Parathyroid adenoma (tissue), 2 donors: Measurements from ENCODE around the gene C15orf40.

Experiments used
- H2AFZ ChIP-seq: fragments of 300-600 bp; sonication (generic); one replicate; pipeline ENCODE4 v1.7.0; 2017; ENCODE audit warnings: antibody characterized with exemption, mild to moderate bottlenecking
- H3K27ac ChIP-seq: fragments of 300-600 bp; sonication (generic); one replicate; pipeline ENCODE4 v1.7.0; 2017
- H3K27me3 ChIP-seq: fragments of 300-600 bp; sonication (generic); one replicate; pipeline ENCODE4 v1.7.0; 2017; ENCODE audit warnings: low read length; ENCODE audit not compliant: control insufficient read depth, insufficient read depth
- H3K36me3 ChIP-seq: fragments of 300-600 bp; sonication (generic); one replicate; pipeline ENCODE4 v1.7.0; 2017; ENCODE audit warnings: low read length; ENCODE audit not compliant: control insufficient read depth, insufficient read depth
- H3K4me1 ChIP-seq: fragments of 300-600 bp; sonication (generic); one replicate; pipeline ENCODE4 v1.7.0; 2017; ENCODE audit warnings: control low read depth
- H3K4me2 ChIP-seq: fragments of 300-600 bp; sonication (generic); one replicate; pipeline ENCODE4 v1.7.0; 2017; ENCODE audit warnings: low read length
- H3K4me3 ChIP-seq: fragments of 300-600 bp; sonication (generic); one replicate; pipeline ENCODE4 v1.7.0; 2017; ENCODE audit warnings: low read depth, low read length
- H3K79me2 ChIP-seq: fragments of 300-600 bp; sonication (generic); one replicate; pipeline ENCODE4 v1.7.0; 2017; ENCODE audit warnings: control low read depth
- H3K9ac ChIP-seq: fragments of 300-600 bp; sonication (generic); one replicate; pipeline ENCODE4 v1.7.0; 2017; ENCODE audit warnings: mild to moderate bottlenecking
- H3K9me3 ChIP-seq: fragments of 300-600 bp; sonication (generic); one replicate; pipeline ENCODE4 v1.7.0; 2017; ENCODE audit warnings: low read length; ENCODE audit not compliant: control insufficient read depth
- TF ChIP-seq, protein P1 (sequence below): fragments of 300-600 bp; sonication (generic); IDR thresholded peaks from one replicate; pipeline ENCODE4 v1.7.0; 2017; ENCODE audit warnings: antibody characterized with exemption, mild to moderate bottlenecking
- donor health status: primary hyperparathyroidism.

C15orf40 gene

DNA sequence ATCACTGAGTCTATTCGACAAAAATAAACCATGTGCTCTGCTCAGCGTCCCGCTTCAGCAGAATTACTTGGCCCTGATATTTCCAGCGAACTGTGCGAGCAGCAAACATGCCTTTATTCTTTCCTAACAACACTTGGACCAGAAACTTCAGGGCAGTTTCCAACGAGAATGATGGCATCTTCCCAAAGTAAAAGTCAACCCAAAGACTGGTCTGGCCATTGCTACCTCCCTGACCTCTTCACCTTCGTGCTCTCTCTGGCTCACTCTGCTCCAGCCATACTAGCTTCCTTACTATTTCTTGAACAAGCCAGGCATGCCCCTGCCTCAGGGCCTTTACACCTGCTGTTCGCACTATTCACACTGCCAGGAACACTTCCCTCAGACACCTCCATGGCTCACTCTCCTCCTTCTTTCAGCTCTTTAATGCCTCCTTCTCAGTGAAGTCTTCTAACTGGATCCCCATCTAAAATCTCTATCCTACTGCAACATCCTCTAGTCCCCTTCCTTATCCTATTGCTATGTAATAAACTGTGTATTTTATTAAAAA lies 65.2 kb downstream of the C15orf40 start:
- Histone ChIP-seq H3K9ac (no peak overlapping the region), H3K4me3 (no peak overlapping the region), H3K9me3 (no peaks in the 10 kb centered on the region), H3K27me3 (no peaks in the 10 kb centered on the region), H3K4me1 (peaks cover under 1% of the 10 kb centered on the region), H2AFZ (no peak overlapping the region), H3K27ac (no peak overlapping the region), H3K36me3 (no peaks in the 10 kb centered on the region), H3K79me2 (peaks cover 6% of the 10 kb centered on the region), H3K4me2 (no peak overlapping the region)
- TF ChIP-seq, protein P1, sequence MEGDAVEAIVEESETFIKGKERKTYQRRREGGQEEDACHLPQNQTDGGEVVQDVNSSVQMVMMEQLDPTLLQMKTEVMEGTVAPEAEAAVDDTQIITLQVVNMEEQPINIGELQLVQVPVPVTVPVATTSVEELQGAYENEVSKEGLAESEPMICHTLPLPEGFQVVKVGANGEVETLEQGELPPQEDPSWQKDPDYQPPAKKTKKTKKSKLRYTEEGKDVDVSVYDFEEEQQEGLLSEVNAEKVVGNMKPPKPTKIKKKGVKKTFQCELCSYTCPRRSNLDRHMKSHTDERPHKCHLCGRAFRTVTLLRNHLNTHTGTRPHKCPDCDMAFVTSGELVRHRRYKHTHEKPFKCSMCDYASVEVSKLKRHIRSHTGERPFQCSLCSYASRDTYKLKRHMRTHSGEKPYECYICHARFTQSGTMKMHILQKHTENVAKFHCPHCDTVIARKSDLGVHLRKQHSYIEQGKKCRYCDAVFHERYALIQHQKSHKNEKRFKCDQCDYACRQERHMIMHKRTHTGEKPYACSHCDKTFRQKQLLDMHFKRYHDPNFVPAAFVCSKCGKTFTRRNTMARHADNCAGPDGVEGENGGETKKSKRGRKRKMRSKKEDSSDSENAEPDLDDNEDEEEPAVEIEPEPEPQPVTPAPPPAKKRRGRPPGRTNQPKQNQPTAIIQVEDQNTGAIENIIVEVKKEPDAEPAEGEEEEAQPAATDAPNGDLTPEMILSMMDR: no peak

DNA sequence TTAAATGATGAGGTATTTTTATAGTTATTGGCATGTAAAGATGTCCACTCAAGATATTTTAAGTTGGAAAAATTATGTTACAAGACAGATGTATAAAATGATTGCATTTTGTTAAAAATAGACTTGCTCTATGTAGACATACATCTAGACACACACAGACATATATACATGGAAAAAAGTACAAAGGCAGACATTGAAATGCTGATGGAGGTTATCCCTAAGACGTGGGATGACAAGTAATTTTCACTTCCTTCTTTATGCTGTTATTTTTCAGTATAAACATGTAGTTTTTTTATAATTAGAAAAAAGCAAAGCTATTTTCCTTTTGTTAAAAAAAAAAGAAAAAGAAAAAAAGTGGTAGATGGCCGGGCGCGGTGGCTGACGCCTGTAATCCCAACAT lies 66.1 kb downstream of the C15orf40 start:
- H3K4me1 ChIP-seq: no peaks in the 10 kb centered on the region
- H3K4me2 ChIP-seq: no peak overlapping the region
- H3K4me3 ChIP-seq: no peak overlapping the region
- no peak overlapping the region for H3K9ac ChIP-seq
- H3K36me3 ChIP-seq: no peaks in the 10 kb centered on the region
- TF ChIP-seq, protein P1: no peak
- H3K79me2 ChIP-seq: peaks cover 6% of the 10 kb centered on the region
- no peaks in the 10 kb centered on the region for H3K9me3 ChIP-seq
- no peak overlapping the region for H3K27ac ChIP-seq
- H3K27me3 ChIP-seq: no peaks in the 10 kb centered on the region
- no peak overlapping the region for H2AFZ ChIP-seq

DNA sequence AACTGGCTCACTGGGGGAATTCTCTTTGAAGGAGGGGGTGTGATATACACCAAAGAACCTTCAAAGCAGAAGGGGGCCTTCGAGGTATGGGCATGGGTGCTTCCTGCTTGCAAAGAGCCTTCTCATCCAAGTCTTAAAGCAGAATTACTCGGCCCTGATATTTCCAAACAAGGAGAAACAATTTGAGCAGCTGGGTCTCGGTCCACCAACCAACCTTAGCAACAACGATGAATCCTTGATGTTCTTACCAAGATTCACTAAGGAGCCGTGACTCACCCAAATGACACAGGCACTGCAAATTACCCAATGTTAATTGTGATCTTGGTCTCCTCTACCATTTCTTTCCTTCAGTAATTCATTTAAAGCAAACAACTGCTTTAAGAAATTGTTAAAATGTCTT lies 66.6 kb downstream of the C15orf40 start:
- Histone ChIP-seq H3K9ac (no peak overlapping the region), H3K36me3 (no peaks in the 10 kb centered on the region), H2AFZ (no peak overlapping the region), H3K4me1 (no peaks in the 10 kb centered on the region), H3K79me2 (peaks cover 6% of the 10 kb centered on the region), H3K4me3 (no peak overlapping the region), H3K27me3 (no peaks in the 10 kb centered on the region), H3K9me3 (no peaks in the 10 kb centered on the region), H3K27ac (no peak overlapping the region), H3K4me2 (no peak overlapping the region)
- TF ChIP-seq, protein P1: no peak

DNA sequence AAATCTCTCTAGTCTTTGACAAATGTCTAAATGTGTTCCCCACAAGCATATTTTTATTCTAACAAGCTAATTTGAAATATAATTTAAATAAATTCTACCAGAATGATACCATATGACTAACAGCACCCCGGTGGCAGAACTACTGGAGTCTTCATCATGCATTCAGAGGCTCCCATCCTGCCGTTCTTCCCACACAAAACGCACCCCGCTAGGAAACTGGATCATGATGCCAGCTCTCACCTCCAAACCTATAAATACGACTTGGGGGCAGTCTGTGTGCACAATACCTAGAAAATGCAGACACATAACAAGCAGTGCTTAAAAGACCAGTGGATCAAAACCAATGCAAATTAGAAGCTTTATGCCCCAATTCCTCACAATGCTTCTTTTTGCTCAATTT lies 67.4 kb downstream of the C15orf40 start:
- Histone ChIP-seq H3K4me1 (no peaks in the 10 kb centered on the region), H3K36me3 (no peaks in the 10 kb centered on the region), H3K9ac (no peak overlapping the region), H3K27ac (no peak overlapping the region), H3K27me3 (no peaks in the 10 kb centered on the region), H2AFZ (no peak overlapping the region), H3K4me2 (no peak overlapping the region), H3K79me2 (peaks cover 8% of the 10 kb centered on the region), H3K4me3 (no peak overlapping the region), H3K9me3 (no peaks in the 10 kb centered on the region)
- TF ChIP-seq, protein P1: no peak

DNA sequence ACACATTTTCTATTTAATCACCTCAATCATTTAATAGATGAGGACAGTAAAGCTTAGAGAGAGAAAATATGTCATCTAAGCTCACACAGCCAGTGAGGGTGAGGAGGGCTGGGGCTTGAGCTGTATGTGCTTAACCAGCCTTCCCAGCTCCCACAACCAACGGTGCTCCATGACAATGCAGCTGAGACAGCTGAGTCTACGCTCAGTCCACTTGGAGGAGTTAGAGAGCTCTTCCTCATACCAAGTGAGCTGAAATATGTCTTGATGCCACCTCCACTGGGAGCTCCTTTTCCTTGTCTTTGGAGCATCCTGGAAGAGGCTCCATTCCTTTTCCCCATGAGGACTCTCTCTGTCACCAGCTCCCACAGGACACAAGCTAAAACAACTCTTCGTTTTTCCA lies 68.3 kb downstream of the C15orf40 start:
- TF ChIP-seq, protein P1: no peak
- Histone ChIP-seq H2AFZ (no peak overlapping the region), H3K9me3 (no peaks in the 10 kb centered on the region), H3K4me2 (no peak overlapping the region), H3K79me2 (peaks cover 5% of the 10 kb centered on the region), H3K4me3 (no peak overlapping the region), H3K36me3 (no peaks in the 10 kb centered on the region), H3K27me3 (no peaks in the 10 kb centered on the region), H3K4me1 (no peaks in the 10 kb centered on the region), H3K27ac (no peak overlapping the region), H3K9ac (no peak overlapping the region)
